Upper lobe of right lung (tissue), 1 donor: ENCODE data around the gene PRR14L. TPM values are rescaled to one million over a fixed set of nuclear protein-coding genes. Genes with fewer than 3 reads are reported as not detected.
A peak's percentile ranks its signal among the peaks of the same experiment; 100 is the strongest.
"Not testable (repeated sequence)": the region's sequence is repeated elsewhere in the genome, so short reads cannot be mapped to it uniquely, and the experiment has no call there.

ENCODE experiments used
- ATAC-seq: fragments of 200-7000 bp; cut with Tn5 transposase; one replicate; pipeline ENCODE4 v1.9.1; 2020; ENCODE audit warnings: mild to moderate bottlenecking, moderate library complexity
- DNase-seq: peaks from one replicate; pipeline ENCODE4 v3.0.0-alpha.2; 2020
- H3K27ac ChIP-seq: fragments of 200-600 bp; one replicate; pipeline ENCODE4 v1.8.0; 2022
- H3K27me3 ChIP-seq: fragments of 200-600 bp; one replicate; pipeline ENCODE4 v1.8.0; 2022; ENCODE audit warnings: mild to moderate bottlenecking
- H3K36me3 ChIP-seq: fragments of 200-600 bp; one replicate; pipeline ENCODE4 v1.8.0; 2022
- H3K4me1 ChIP-seq: fragments of 200-600 bp; one replicate; pipeline ENCODE4 v1.8.0; 2022
- H3K4me3 ChIP-seq: fragments of 200-600 bp; one replicate; pipeline ENCODE4 v1.8.0; 2022; ENCODE audit warnings: mild to moderate bottlenecking
- H3K9me3 ChIP-seq: fragments of 200-600 bp; one replicate; pipeline ENCODE4 v1.8.0; 2022
- intact Hi-C: fragments of 100-400 bp; cut with DNase I; formaldehyde crosslinking; loops from one replicate; pipeline ENCODE4 v1.11.0; 2022
- long read RNA-seq: library from polyadenylated mRNA; unstranded; transcript quantifications from one replicate; pipeline ENCODE4 v2.0.0, GENCODE V29; 2021
- total RNA-seq: library from RNA; stranded (reverse); fragmentation: NEBNext Ultra II Directional; extraction: Animal tissue kit (Norgen Biotek cat#: 25700); gene quantifications from one replicate; pipeline ENCODE4 v1.2.1, GENCODE V29; 2021
- TF ChIP-seq, protein P1 (sequence below): fragments of 200-600 bp; IDR thresholded peaks from one replicate; pipeline ENCODE4 v1.8.0; 2022; ENCODE audit warnings: antibody characterized with exemption
- donor health status: DM: no; HTN: yes; CAD: no; lungs with severe emphysema.

Gene PRR14L
- 53.3 TPM for total RNA-seq
- long read RNA-seq, partial matches to known transcripts: 6 of 18 reads
- long read RNA-seq, other reads (novel, unspliced or antisense): 12 of 18 reads

DNA sequence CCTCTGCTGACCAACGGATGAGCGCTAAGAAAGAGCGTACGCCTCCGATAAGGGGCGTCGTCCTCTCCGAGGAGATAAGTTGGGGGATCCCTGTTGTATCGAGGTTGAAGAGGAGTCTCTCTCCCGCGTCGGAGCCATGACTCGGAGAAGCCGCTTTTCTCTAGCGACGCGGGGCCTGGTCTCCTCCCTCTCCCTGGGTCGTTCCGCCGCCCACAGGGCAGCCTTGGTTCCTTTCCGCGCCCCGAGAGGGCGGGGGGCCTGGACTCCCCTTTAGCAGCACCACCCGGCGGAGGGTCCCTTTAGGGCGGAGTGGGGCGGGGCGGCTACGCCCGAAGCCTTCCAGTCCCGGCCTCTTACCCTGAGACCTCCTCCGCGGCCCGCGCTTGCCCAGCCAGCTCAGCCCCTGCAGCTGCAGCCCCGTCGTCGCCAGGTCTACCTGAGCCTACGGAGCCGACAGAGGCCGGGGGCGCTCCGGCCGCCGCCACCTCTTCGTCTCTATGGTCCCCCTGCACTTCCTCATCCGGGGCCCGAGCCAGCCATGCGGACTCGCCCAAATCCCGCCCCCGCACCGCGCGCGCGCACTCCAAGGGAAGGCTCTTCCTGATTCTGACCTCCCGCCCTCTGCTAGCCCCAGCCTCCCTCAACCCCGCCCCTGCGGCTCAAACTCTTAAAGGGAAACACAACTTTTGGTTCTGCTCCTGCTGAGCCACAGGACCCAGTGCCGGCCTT lies at the start of gene PRR14L:
Gene PRR14L, minus strand, starts transcription at position 497 of the 729 bp plus-strand sequence. CDS start 11,272 bp downstream, outside the sequence.
- Histone ChIP-seq H3K4me1 (peaks cover 37% of the 10 kb centered on the region), H3K9me3 (no peaks in the 10 kb centered on the region), H3K36me3 (no peaks in the 10 kb centered on the region), H3K27me3 (no peaks in the 10 kb centered on the region), H3K27ac (peak within 1 kb of the TSS; percentile 95), H3K4me3 (peak within 1 kb of the TSS; percentile 100)
- ATAC-seq (peak; percentile 91), DNase-seq (peak; percentile 100)
- TF ChIP-seq, protein P1, sequence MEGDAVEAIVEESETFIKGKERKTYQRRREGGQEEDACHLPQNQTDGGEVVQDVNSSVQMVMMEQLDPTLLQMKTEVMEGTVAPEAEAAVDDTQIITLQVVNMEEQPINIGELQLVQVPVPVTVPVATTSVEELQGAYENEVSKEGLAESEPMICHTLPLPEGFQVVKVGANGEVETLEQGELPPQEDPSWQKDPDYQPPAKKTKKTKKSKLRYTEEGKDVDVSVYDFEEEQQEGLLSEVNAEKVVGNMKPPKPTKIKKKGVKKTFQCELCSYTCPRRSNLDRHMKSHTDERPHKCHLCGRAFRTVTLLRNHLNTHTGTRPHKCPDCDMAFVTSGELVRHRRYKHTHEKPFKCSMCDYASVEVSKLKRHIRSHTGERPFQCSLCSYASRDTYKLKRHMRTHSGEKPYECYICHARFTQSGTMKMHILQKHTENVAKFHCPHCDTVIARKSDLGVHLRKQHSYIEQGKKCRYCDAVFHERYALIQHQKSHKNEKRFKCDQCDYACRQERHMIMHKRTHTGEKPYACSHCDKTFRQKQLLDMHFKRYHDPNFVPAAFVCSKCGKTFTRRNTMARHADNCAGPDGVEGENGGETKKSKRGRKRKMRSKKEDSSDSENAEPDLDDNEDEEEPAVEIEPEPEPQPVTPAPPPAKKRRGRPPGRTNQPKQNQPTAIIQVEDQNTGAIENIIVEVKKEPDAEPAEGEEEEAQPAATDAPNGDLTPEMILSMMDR: no peak
- intact Hi-C loops: no loop called here

DNA sequence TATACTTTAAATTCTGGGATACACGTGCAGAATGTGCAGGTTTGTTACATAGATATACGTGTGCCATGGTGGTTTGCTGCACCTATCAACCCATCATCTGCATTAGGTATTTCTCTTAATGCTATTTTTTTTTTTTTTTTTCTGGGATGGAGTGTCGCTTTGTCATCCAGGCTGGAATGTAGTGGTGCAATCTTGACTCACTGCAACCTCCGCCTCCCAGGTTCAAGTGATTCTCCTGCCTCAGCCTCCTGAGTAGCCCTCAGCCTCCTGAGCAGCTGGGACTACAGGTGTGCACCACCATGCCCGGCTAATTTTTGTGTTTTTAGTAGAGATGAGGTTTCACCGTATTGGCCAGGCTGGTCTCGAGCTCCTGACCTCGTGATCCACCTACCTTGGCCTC lies 49.4 kb upstream of the PRR14L start:
- intact Hi-C loops, H3K4me1 ChIP-seq, H3K4me3 ChIP-seq, H3K27me3 ChIP-seq, DNase-seq, H3K9me3 ChIP-seq, H3K27ac ChIP-seq, ATAC-seq: not testable (repeated sequence)
- H3K36me3 ChIP-seq: peaks cover 84% of the 10 kb centered on the region

DNA sequence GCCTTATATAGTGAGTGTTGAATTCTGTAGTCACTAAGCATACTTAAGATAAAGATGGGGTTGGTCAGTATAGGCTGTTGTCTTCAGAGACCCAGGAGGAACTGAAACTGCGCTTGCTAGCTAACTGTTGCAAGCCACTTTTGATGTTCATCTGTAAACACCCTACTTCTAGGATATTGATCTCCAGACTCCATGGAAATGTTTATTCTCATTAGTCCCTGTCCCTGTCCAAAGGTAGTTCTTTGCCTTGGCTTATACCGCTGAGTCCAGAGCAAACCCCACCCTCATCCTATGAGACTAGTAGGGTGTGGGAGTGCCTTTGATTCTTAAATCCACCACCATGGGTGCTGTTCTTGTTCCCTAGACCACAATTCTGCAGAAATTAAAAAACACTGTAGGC lies 40.3 kb upstream of the PRR14L start:
- H3K27ac ChIP-seq: no peak overlapping the region
- peaks cover 44% of the 10 kb centered on the region for H3K36me3 ChIP-seq
- TF ChIP-seq, protein P1: no peak
- ATAC-seq (peak; percentile 24), DNase-seq (no peak)
- intact Hi-C loops: no loop called here
- H3K4me1 ChIP-seq: no peaks in the 10 kb centered on the region
- H3K9me3 ChIP-seq: no peaks in the 10 kb centered on the region
- H3K4me3 ChIP-seq: no peak overlapping the region
- no peaks in the 10 kb centered on the region for H3K27me3 ChIP-seq

DNA sequence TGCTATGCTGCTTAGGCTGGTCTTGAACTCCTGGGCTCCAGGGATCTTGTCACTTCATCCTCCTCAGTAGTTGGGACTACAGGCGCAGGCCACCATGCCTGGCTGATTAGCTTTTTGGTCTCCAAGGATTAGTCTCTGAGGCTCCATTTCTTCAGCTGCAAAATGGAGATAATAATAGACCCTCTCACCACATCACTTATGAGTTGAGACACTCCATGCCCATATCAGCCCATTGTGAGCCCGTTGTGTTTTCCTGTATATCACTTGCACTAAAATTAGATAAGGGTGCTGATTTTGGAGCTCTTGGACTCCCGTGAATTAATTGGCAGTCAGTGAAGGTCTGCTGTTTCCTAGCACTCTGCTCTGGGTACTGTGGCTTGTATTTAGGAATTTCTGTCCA lies 39.9 kb upstream of the PRR14L start:
- Histone ChIP-seq H3K36me3 (peaks cover 45% of the 10 kb centered on the region), H3K4me3 (no peak overlapping the region), H3K9me3 (no peaks in the 10 kb centered on the region), H3K27ac (no peak overlapping the region), H3K27me3 (no peaks in the 10 kb centered on the region), H3K4me1 (no peaks in the 10 kb centered on the region)
- no peak for DNase-seq
- no peak for ATAC-seq
- TF ChIP-seq, protein P1: no peak
- intact Hi-C loops: no loop called here

DNA sequence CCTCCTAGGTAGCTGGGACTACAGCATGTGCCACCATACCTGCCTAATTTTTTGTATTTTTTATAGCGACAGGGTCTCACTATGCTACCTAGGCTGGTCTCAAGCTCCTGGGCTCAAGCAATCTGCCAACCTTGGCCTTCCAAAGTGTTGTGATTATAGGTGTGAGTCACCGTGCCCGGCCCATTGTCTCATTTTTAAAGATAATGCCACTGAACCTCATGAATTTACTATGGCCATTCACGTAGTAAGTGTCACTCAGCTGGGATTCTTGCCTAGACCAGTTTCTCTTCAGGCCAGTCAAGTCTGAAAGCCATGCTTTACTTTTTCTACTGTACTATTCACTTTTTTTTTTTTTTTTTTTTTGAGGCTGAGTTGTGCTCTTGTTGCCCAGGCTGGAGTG lies 26.3 kb upstream of the PRR14L start:
- Histone ChIP-seq H3K27ac (no peak overlapping the region), H3K36me3 (peaks cover 68% of the 10 kb centered on the region), H3K4me3 (no peak overlapping the region), H3K9me3 (no peaks in the 10 kb centered on the region), H3K4me1 (no peaks in the 10 kb centered on the region), H3K27me3 (no peaks in the 10 kb centered on the region)
- TF ChIP-seq, protein P1: no peak
- intact Hi-C loops: no loop called here
- ATAC-seq (no peak), DNase-seq (no peak)

DNA sequence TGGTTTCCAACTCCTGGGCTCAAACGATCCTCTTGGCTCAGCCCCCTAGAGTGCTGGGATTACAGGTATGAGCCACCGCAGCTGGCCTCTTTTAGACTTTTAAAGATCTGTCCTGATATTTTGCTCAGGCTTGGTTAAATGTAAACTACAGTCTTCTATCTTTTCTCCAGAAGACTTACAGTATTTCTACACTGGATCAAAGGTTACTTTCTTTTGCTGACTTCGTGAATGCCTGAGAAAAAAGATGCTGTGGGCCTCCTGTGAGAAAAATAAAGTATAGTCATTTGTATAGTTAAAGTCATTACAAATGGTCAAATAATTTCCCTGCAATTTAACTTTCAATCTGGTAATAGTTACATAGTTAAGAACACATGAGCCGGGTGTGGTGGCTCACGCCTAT lies 23.5 kb upstream of the PRR14L start:
- Histone ChIP-seq H3K4me3 (no peak overlapping the region), H3K4me1 (no peaks in the 10 kb centered on the region), H3K36me3 (peaks cover 68% of the 10 kb centered on the region), H3K9me3 (no peaks in the 10 kb centered on the region), H3K27me3 (no peaks in the 10 kb centered on the region), H3K27ac (no peak overlapping the region)
- TF ChIP-seq, protein P1: no peak
- DNase-seq (no peak), ATAC-seq (no peak)
- intact Hi-C loops: no loop called here
